Mesothelial cell of epicardium (in vitro differentiated cells): ENCODE data around the gene CASK. TPM values are rescaled to one million over a fixed set of nuclear protein-coding genes. Genes with fewer than 3 reads are reported as not detected.

ENCODE experiments used
- DNase-seq, 2 experiments: peaks; one replicate each; pipeline ENCODE4 v3.0.0; 2021; ENCODE audit warnings: low spot score in 2 of 2; ENCODE audit not compliant: unreplicated experiment in 2 of 2
- H3K27ac Mint-ChIP-seq: 2 replicates; pipeline ENCODE4 v1.8.0; 2021; ENCODE audit warnings: mixed read lengths
- H3K27me3 Mint-ChIP-seq: 2 replicates; pipeline ENCODE4 v1.8.0; 2021; ENCODE audit warnings: low read depth, mixed read lengths
- H3K36me3 Mint-ChIP-seq: 2 replicates; pipeline ENCODE4 v1.8.0; 2021; ENCODE audit warnings: mixed read lengths
- H3K4me1 Mint-ChIP-seq: 2 replicates; pipeline ENCODE4 v1.8.0; 2021; ENCODE audit warnings: mixed read lengths
- H3K4me3 Mint-ChIP-seq: 2 replicates; pipeline ENCODE4 v1.8.0; 2021; ENCODE audit warnings: mild to moderate bottlenecking, moderate library complexity, mixed read lengths
- H3K9me3 Mint-ChIP-seq: 2 replicates; pipeline ENCODE4 v1.8.0; 2021; ENCODE audit warnings: mixed read lengths
- total RNA-seq: library from RNA; stranded (reverse); gene quantifications from 3 replicates; pipeline ENCODE4 v1.2.1, GENCODE V29; 2021
- TF ChIP-seq, protein P1 (sequence below): fragments of 200-600 bp; sonication (generic); IDR thresholded peaks from one replicate; pipeline ENCODE4 v1.5.0; 2021; ENCODE audit warnings: antibody characterized with exemption; ENCODE audit not compliant: unreplicated experiment

CASK gene
- total RNA-seq, 1 donor from 2014 or later = 70.3 TPM

DNA sequence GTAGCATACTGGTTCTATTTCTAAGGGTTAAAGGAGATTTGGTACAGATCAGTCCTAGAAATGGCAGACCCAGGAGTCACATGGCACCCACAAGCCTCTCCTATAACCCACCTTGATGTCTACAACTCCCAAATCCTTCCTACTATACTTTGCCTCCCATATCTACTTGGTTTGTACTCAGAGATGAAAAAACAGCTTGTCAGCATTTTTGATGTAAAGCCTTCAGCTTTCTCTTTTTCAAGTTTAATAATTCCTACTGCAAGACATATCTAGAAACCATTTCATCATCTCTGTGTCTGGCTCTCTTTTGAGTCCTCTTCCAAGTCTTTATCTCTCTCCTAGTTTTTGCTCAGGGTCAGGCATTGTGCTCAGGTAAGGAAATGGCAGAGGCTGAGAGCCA is 393.3 kb downstream of the CASK start:
- no peak for DNase-seq
- Mint-ChIP-seq H3K4me1 (no peaks in the 10 kb centered on the region), H3K36me3 (peaks cover 19% of the 10 kb centered on the region), H3K9me3 (peaks cover 14% of the 10 kb centered on the region), H3K27me3 (no peaks in the 10 kb centered on the region), H3K27ac (no peak overlapping the region), H3K4me3 (no peak overlapping the region)
- TF ChIP-seq, protein P1, sequence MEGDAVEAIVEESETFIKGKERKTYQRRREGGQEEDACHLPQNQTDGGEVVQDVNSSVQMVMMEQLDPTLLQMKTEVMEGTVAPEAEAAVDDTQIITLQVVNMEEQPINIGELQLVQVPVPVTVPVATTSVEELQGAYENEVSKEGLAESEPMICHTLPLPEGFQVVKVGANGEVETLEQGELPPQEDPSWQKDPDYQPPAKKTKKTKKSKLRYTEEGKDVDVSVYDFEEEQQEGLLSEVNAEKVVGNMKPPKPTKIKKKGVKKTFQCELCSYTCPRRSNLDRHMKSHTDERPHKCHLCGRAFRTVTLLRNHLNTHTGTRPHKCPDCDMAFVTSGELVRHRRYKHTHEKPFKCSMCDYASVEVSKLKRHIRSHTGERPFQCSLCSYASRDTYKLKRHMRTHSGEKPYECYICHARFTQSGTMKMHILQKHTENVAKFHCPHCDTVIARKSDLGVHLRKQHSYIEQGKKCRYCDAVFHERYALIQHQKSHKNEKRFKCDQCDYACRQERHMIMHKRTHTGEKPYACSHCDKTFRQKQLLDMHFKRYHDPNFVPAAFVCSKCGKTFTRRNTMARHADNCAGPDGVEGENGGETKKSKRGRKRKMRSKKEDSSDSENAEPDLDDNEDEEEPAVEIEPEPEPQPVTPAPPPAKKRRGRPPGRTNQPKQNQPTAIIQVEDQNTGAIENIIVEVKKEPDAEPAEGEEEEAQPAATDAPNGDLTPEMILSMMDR = no peak

- H3K27me3 Mint-ChIP-seq = no peaks in the 10 kb centered on the region
- H3K4me1 Mint-ChIP-seq = no peaks in the 10 kb centered on the region
- H3K27ac Mint-ChIP-seq = no peak overlapping the region
Observed at GRCh38 chrX:41529221-41529620, 394.1 kb downstream of the CASK start.

DNA sequence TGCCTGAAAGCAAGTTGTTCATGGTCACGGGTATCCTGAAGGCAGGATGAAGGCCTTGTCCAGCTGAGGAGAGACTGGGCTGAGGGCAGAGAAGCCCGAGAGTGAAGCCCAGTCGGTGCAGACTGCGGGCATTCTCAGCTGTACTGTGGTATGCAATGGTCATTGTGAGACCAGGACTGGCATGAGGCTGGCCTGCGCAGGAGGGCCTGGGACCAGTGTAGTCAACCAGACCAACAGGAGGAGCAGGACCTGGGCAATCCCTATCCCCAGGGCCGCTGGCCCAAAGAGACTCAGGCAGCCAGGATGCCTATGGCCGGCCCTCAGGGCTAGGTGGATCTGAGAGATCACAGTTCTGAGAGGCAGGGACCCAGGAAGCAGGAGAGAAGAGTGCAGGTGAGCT is 394.6 kb downstream of the CASK start:
- Mint-ChIP-seq H3K27me3 (no peaks in the 10 kb centered on the region), H3K4me3 (no peak overlapping the region), H3K36me3 (peaks cover 19% of the 10 kb centered on the region), H3K4me1 (no peaks in the 10 kb centered on the region), H3K9me3 (peaks cover 17% of the 10 kb centered on the region), H3K27ac (no peak overlapping the region)
- TF ChIP-seq, protein P1 = no peak
- DNase-seq = no peak

More at GRCh38 chrX:41529221-41529620, 394.1 kb downstream of the CASK start:
- DNase-seq = no peak
- TF ChIP-seq, protein P1 = no peak
- Mint-ChIP-seq H3K4me3 (no peak overlapping the region), H3K9me3 (peaks cover 17% of the 10 kb centered on the region), H3K36me3 (peaks cover 19% of the 10 kb centered on the region)

- DNase-seq = no peak
- Mint-ChIP-seq H3K4me1 (no peaks in the 10 kb centered on the region), H3K27ac (no peak overlapping the region), H3K36me3 (peaks cover 15% of the 10 kb centered on the region), H3K27me3 (no peaks in the 10 kb centered on the region), H3K4me3 (no peak overlapping the region), H3K9me3 (peaks cover 14% of the 10 kb centered on the region)
- TF ChIP-seq, protein P1 = no peak
Observed at GRCh38 chrX:41526925-41527324, 396.4 kb downstream of the CASK start.

DNA sequence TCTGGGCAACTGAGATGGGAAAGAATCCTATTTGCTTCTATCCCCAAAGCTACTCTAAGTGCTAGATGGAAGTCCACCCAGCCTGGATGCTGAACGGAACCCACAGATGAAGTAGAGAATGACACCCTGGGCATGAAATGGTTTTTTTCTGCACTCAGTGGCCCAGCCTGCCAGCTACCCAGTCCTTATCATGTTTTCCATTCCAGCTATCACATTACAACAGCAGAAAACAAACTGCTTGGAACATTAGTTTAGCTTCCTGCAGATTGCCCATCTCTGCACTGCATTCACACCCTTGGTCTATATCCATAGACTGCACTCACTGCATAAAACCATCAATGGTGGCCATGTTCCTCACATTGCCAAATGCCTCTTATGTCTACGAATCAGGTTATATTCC is 397.1 kb downstream of the CASK start:
- no peak overlapping the region for H3K4me3 Mint-ChIP-seq
- DNase-seq = no peak
- no peak overlapping the region for H3K27ac Mint-ChIP-seq
- peaks cover 14% of the 10 kb centered on the region for H3K36me3 Mint-ChIP-seq
- H3K4me1 Mint-ChIP-seq = no peaks in the 10 kb centered on the region
- H3K27me3 Mint-ChIP-seq = no peaks in the 10 kb centered on the region
- TF ChIP-seq, protein P1 = no peak
- peaks cover 13% of the 10 kb centered on the region for H3K9me3 Mint-ChIP-seq

DNA sequence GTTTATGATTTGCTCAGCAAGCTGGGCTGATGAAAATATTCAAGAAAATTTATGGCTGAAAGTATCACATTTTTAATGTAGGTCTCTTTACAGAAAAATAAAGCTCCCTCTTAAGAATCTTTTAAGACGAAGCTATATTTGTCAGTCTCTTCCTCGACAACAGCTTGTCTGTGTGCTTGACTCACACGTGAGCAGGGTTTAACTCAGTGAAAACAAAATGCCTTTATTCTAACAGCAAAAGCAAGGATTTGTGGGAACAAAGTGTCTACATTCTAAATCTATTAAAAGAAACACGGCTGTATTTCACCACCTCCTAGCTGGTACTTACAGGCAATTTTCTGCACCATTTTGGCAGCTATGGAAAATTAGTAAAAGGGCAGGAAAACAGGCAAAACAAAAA is 400.7 kb downstream of the CASK start:
- H3K9me3 Mint-ChIP-seq = peaks cover 10% of the 10 kb centered on the region
- no peak overlapping the region for H3K4me3 Mint-ChIP-seq
- H3K4me1 Mint-ChIP-seq = no peaks in the 10 kb centered on the region
- no peak overlapping the region for H3K27ac Mint-ChIP-seq
- H3K36me3 Mint-ChIP-seq = no peaks in the 10 kb centered on the region
- H3K27me3 Mint-ChIP-seq = no peaks in the 10 kb centered on the region
- no peak for DNase-seq
- TF ChIP-seq, protein P1 = no peak
